Ramos (cell line): Measurements from ENCODE around the gene CNNM3.

ENCODE experiments used
- in situ Hi-C: fragments of 300-500 bp; cut with MboI; formaldehyde crosslinking; loops from one replicate; pipeline ENCODE4 v1.14.3; 2022; ENCODE audit warnings: low sequenced_read_pairs; ENCODE audit not compliant: unreplicated experiment

The CNNM3 gene

DNA sequence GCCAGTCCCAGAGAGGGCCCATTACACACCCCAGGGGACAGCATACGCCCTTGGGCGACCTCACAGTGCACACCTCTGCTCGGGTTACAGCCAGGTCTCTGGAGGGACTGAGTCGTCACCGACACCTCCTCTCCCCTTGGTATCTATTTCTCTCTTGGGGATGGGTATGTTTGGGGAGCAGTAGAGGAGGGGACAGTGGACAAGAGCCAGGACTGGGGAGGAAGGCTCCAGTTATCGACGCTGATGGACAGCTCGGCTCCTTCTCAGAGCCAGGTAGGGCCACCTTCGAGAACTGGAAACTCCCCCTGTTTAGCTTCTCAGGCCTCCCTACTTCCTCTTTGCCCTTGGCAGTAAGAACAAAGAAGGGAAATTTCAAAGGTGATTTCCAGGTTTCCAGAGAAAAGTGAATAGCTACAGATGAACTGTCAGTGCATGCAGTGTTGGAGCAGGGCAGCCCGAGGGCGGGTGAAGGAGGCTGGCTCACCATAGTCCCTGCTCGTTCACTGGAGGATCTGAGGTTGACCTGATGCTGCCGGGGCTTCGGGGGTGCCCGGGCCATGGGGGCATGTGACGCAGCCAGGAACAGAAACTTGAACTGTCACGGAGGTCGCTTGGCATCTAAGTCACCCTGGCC is 58.2 kb downstream of the CNNM3 start:
- in situ Hi-C loops = no loop called here

DNA sequence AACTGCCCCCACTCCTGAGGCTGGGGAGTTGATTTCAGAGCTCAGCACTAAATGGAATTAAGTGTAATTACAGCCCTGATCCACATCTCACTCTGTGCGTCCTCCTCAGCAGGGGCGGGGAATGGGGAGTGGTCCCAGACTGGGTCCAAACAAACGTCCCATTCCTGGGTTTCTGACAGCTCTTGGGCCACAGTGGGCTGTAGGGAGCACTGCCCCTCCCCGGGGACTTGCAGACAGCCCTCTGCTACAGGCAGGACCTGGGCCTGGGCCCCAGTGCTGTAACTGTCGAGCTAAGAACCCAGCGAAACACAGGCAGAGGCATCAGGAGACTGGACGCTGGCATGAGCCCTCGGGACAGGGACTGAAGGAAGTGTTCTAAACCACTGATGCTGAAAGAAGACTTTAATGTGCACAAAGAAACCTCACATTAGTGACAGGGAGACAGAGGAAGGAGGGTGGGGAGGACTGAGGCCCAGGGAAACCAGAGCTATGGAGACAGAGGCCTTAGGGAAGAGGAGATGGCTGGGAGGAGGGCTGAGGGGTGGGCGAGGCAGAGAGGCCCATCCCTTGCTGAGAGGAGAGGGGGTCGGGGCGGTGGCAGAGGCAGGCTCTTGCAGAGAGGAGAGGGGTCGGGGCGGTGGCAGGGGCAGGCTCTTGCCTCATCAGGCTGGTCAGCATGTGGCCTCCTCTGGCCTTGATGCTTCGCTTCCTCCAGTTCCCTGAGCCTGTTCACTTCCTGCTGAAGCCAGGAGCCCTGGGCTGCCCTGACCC is 59.6 kb downstream of the CNNM3 start:
- in situ Hi-C loops = no loop called here

DNA sequence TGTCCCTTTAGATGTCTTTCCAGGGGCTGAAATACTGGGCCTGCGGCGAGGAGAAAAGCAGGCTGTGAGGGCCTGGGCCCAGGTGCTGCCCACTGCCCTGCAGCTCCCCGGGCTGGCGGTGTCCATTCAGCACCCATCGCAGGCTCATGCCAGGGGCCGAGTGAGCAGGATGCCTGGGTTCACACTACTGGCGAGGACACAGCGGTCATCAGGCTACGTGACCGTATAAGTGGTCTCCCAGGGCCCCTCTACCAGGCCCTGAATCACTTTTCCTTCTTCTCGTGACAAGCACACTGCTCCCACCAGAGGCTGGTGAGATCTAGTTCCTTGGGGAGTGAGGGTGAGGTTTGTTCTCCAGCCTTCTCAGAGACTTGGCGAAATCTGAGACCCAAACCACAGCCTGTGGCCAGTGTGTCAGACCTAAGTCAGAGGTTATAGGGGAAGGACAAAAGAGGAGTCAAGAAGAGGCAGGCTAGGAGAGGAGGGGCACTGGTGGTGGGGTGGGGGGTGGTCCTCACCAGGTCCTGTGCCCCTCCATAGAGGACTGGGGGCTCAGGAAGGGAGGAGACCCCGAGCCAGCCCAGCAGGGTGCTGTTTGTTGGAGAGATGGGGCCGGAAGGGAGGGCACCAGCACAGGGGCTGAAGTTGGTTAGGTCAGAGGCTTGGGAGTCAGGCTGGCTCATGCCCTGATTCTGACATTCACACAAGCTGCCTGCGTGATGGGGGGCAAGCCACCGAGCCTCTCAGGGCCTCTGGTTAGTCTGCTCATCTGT is 60.4 kb downstream of the CNNM3 start:
- in situ Hi-C loops = no loop called here

DNA sequence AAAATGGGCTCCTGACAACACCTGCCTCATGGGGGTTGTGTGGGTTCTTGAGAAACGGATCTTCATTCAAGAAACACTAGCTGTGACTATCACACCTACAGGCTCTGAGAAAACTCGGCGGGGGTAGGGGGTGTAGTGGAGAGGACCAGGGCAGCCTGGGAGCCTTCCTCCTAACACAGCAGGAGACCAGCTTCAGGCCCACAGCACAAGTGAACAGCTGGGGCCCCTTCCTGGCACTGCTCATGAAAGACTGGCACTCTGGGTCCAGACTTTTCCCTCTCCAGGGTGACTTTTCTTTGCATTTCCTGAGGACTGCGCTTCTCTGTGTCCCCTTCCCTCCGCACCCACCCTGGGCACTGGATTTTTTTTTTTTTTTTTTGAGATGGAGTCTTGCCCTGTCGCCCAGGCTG is 61.0 kb downstream of the CNNM3 start:
- in situ Hi-C loops = no loop called here

DNA sequence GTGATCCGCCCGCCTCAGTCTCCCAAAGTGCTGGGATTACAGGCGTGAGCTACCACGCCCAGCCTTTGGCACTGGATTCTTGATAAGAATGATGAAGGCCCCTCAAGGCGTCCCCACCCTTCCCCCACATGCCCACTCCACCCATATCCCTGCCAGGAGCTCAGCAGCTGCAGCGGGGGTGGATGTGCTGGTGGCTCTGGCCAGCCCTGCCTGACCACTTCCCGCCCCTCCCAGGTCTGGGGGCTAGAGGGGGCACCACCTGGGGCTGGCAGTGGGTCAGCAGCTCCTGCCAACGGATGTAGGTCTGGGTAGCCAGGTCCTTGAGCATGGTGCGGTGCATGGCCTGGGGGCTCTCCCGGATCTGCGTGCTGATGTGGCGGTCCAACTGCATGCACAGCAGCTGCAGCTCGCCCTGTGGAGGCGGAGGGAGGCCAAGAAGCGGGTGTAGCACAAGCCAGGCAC is 61.6 kb downstream of the CNNM3 start:
- in situ Hi-C loops = no loop called here

DNA sequence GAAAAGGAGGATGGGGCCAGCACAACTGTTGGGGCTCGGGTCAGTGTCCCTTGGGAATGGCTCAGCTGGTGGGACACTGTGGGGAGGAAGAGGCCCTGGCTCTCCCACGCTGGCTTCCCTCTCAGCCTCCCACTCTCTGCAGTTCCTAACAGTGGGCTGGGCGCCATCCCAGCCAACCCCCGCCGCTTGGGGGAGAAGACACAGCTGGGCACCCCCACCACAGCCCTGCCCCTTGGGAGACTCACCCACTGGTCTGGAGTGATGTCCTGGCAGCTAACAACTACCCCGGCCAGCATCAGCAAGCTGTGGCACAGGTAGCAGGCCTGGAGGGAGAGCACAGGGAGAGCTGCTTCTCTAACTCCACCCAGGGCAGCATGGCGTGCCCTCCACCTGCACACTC is 62.1 kb downstream of the CNNM3 start:
- in situ Hi-C loops = no loop called here

DNA sequence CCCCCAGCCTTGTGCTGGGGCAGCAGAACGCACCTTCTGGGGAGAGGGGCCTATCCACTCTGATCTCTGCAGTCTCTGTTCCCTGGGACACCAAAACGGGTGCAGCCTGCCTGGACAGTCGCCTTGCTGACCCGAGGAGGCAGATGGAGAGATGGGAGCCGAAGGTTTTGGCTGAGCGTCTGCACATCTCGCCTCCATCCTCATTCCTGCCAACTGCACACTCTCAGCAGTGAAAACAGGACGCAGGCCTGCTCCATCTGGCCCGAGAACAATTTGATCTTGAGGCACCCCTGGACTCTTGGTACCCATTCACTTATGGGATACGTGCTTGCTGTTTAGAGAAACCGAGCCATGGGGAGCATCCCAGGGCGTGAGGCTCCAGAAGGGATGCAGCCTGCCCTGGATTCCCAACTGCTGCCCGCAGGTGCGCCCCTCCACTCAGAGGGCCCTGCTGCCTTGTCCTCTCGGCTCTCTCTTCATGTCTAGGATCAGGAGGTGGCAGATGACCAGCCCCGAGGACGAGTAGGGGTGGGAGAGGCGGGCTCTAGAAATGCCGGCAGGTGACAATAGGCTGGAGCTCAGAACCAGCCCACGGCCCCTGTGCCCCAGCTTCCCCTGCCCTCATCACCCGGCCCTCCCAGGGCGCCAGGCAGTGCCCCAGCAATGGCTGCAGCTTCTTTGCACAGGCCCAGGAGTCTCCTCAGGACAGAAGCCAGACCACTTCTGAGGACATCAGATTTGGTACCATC is 62.9 kb downstream of the CNNM3 start:
- in situ Hi-C loops = no loop called here

DNA sequence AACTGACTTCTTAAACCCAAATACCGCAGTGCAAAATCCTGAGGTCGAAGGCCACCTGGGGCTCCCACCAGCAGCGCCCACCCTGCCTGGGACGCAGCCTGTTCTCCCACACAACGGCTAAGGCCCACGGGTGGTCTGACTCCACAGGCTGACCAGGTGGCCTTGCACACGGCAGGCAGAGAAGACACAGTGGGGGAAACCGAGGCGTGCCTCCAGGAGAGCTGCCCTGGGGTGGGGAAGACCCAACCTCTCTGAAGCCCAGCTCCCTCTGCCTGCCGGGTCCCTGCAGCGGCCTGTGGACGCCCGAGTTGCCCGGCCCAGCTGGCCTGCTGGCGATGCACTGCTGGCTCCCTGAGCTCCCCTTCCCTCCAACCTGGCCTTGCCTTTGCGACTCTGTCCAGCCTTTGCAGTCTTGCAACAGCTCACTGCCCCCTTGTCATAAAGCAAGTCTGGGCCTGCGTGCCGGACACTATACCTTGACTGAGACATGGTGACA is 63.5 kb downstream of the CNNM3 start:
- in situ Hi-C loops = no loop called here

DNA sequence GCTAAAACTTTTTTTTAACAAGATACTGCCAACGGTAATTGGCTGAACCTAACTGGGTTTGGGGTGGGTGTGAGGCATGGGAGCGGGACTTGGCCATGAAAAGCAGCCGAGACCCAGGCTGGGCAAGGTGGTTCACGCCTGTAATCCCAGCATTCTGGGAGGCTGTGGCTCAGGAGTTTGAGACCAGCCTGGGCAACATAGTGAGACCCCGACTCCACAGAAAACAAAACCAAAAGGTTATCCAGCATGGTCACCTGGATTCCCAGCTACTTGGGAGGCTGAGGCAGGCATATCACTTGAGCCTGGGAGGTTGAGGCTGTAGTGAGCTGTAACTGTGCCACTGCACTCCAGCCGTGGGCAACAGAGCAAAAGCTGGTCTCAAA is 64.8 kb downstream of the CNNM3 start:
- in situ Hi-C loops = no loop called here

DNA sequence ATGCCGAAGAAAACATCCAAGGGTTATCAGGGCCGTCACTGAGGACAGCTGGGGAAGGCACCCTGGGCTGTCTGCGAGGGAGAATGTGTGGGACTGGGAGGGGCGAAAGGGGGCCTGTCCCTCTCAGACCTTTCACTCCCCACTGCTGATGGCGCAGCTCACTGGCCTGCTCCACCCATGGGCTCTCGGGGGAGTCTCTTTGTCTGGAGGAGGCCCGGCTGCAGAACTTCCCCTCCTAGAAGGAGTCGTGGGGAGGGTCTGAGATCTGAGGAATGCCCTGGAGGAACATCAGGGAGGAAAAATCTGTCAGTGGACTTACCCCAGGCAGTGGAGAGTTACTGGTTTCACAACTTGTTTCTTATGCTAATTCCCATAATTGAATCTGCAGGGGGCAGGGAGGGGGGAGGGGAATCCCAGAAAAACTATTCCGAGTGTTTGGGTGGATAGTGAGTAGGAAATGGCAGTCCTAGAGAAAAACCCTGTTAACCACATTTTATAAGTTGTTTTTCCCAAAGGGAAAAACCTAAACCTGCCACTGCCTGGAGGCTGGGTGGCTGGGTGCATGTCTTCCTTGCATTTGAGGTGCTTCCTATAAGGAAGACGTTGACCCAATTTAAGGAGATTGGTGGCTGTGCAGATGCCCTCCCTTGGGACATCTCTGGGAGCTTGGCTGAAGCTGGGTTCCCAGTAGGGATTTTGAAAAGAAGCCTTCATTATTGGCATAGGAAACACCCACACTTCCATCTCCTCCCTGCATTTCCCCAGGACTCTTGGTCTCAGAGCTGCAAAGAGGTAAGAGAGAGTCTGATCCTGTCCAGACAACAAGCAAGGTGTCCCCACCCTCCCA is 65.5 kb downstream of the CNNM3 start:
- in situ Hi-C loops = no loop called here

DNA sequence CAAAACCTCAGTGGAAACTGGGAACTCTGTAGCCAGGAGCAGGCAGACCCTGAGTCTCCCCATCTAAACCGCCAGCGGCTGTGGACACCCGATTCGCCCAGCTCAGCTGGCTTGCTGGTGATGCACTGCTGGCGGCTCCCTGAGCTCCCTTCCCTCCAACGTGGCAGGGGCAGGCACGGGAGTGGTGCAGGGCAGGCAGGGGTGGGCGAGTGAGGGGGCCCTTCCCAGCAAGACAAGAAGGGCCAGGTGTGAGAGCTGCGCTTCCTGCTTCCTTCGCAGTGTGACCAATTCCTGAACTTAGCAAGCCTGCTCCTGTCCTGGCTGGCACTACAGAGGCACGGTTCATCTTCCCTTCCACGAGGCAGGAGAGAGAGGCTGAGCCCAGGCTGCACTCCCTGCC is 66.2 kb downstream of the CNNM3 start:
- in situ Hi-C loops = no loop called here

DNA sequence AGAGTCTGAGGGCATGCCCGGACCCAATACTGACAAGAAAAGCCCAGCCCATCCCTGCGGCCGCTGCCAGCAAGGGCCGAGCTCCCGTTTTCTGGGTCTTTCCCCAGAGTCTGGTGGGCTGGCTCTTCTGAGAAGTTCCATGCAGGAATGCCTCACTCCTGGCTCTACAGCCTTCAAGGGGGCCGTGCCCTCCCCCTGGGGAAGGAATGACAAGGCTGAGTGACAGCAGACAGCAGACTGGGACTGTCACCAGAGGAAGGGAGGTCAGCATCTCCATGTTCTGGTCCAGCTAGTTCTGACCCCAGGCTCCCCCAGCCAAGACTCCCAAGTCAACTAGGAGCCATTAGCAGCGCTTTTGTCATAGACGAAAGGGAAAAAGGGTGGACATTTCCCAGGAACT is 66.8 kb downstream of the CNNM3 start:
- in situ Hi-C loops = no loop called here

DNA sequence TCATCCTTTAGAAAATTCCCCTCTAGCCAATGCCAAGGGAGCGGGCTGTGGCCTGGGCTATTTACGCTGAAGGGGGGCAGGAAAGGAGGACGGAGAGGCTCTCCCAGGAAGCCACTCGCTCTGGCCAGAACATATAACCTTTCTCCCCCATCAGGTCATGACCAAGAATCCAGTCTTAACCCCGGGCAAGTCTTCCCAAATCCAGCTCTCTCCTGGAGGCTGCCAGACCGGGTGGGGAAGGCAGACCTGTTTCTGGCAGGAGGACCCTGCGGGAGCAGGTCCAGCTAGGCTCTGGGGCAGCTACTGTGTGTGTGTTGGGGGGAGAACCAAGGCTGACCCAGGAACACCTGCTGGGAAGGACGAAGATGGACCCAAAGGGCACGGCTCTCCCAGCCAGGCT is 67.2 kb downstream of the CNNM3 start:
- in situ Hi-C loops = no loop called here
